Panc1 (cell line): ENCODE measurements around the gene MCF2L. TPM values are rescaled to one million over a fixed set of nuclear protein-coding genes. Genes with fewer than 3 reads are reported as not detected.

Experiments used
- ATAC-seq: fragments of 200-7000 bp; cut with Tn5 transposase; 2 replicates; pipeline ENCODE4 v1.9.1; 2020; ENCODE audit warnings: mild to moderate bottlenecking, moderate library complexity
- BruUV-seq: library from RNA; stranded (reverse); fragments of 400-500 nt; replicated peaks from 2 replicates; lab custom pipeline; 2021; lab: Mats Ljungman, UMichigan
- CTCF ChIA-PET: fragments of 300-600 bp; sonication (Branson Sonifier 250); formaldehyde crosslinking; loops from one replicate; lab custom pipeline; 2022; ENCODE audit warnings: antibody characterized with exemption; lab: Charles Lee
- POLR2A ChIA-PET: fragments of 300-600 bp; sonication (Branson Sonifier 250); formaldehyde crosslinking; loops from one replicate; lab custom pipeline; 2022; ENCODE audit warnings: antibody characterized with exemption; lab: Charles Lee
- DNase-seq: peaks from one replicate; pipeline ENCODE4 v3.0.0-alpha.2; 2010; ENCODE audit warnings: low read depth, low spot score
- H3K27ac ChIP-seq: 2 replicates; pipeline ENCODE4 v1.5.1; 2011; ENCODE audit warnings: mild to moderate bottlenecking, low read length, inconsistent platforms
- H3K27me3 ChIP-seq: fragments of 200-500 bp; sonication (Bioruptor generic); 2 replicates; pipeline ENCODE4 v1.6.0; 2014; ENCODE audit warnings: low read length, inconsistent platforms; ENCODE audit not compliant: control insufficient read depth, insufficient read depth
- H3K36me3 ChIP-seq: fragments of 200-500 bp; sonication (Bioruptor generic); 2 replicates; pipeline ENCODE4 v1.5.1; 2014; ENCODE audit warnings: inconsistent platforms, mild to moderate bottlenecking, low read length, moderate library complexity; ENCODE audit not compliant: control insufficient read depth, insufficient read depth
- H3K4me1 ChIP-seq: 2 replicates; pipeline ENCODE4 v1.5.1; 2011; ENCODE audit warnings: inconsistent platforms, mild to moderate bottlenecking, low read length, moderate library complexity; ENCODE audit not compliant: control insufficient read depth, insufficient read depth
- H3K4me3 ChIP-seq, 2 experiments: 2 replicates each; pipeline ENCODE4 v1.5.1; 2011 to 2012; ENCODE audit warnings: low read depth in 2 of 2, low read length in 2 of 2, mild to moderate bottlenecking in 2 of 2, inconsistent platforms in 1 of 2, moderate library complexity in 1 of 2
- H3K9me3 ChIP-seq: fragments of 200-500 bp; sonication (Bioruptor generic); 2 replicates; pipeline ENCODE4 v1.5.1; 2014; ENCODE audit warnings: low read depth, mild to moderate bottlenecking, inconsistent platforms, low read length, moderate library complexity; ENCODE audit not compliant: control insufficient read depth, insufficient read depth
- POLR2AphosphoS5 ChIP-seq: IDR thresholded peaks from 2 replicates; pipeline ENCODE4 v1.6.1; 2012; ENCODE audit warnings: mild to moderate bottlenecking, low read depth, low read length, moderate library complexity
- SIN3A ChIP-seq: IDR thresholded peaks from 2 replicates; pipeline ENCODE4 v1.6.1; 2012; ENCODE audit warnings: low read depth, mild to moderate bottlenecking, low read length, moderate library complexity, borderline replicate concordance; ENCODE audit not compliant: insufficient read depth
- TCF7L2 ChIP-seq: IDR thresholded peaks from 2 replicates; pipeline ENCODE4 v1.6.1; 2011; ENCODE audit warnings: mild to moderate bottlenecking, low read depth, low read length, inconsistent platforms
- in situ Hi-C: cut with HindIII; loops from 2 replicates; pipeline ENCODE4 v1.10.0; 2016; ENCODE audit warnings: low sequenced_read_pairs, low pct_unique_long_range_greater_than_20kb
- intact Hi-C: fragments of 100-400 bp; cut with micrococcal nuclease; formaldehyde crosslinking; loops from one replicate; pipeline ENCODE4 v1.10.0; 2022; ENCODE audit not compliant: unreplicated experiment
- total RNA-seq: library from RNA; stranded (reverse); gene quantifications from one replicate; pipeline ENCODE4 v1.2.1, GENCODE V29; 2021; ENCODE audit not compliant: unreplicated experiment
- TF ChIP-seq, protein P1 (sequence below), 2 experiments: IDR thresholded peaks; 2 replicates each; pipeline ENCODE4 v1.6.1; 2011 to 2012; ENCODE audit warnings: low read depth in 2 of 2, control low read depth in 1 of 2, low read length in 1 of 2, mild to moderate bottlenecking in 1 of 2, moderate library complexity in 1 of 2; ENCODE audit not compliant: insufficient read depth in 1 of 2
- TF ChIP-seq, protein P2 (sequence below): fragments of 450-650 bp; IDR thresholded peaks from 2 replicates; pipeline ENCODE4 v1.5.1; 2017; ENCODE audit warnings: mild to moderate bottlenecking

Gene MCF2L
- total RNA-seq, 1 experiment from 2014 or later, result 0.57 TPM

DNA sequence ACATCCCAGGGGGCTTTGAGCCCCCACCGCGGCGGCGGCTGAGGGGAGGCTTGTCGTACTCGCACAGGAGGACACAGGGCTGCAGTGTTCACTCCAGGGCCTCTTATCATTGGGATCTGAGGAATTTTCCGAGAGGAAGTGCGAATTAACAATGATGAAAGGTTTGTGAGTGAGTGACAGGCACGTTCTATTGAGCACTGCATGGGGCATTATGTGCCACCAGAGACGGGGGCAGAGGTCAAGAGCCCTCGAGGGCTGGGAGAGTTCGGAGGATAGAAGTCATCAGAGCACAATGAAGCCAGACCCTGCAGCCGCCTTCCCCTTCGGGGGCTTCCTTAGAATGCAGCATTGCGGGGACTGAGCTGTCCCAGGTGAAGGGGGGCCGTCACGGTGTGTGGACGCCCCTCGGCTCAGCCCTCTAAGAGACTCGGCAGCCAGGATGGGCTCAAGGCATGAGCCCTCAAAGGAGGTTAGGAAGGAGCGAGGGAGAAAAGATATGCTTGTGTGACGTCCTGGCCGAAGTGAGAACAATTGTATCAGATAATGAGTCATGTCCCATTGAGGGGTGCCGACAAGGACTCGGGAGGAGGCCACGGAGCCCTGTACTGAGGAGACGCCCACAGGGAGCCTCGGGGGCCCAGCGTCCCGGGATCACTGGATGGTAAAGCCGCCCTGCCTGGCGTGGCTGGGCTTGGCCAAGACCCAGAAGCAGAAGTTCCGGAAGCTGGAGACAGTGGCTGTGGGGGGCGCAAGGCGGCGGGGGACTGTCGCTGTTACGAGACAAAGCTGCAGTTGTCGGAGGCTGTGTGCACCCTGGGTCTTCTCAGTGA lies 53.9 kb downstream of the MCF2L start:
- ChIA-PET POLR2A (no interaction called here), CTCF (no interaction called here)
- Histone ChIP-seq H3K4me1 (no peaks in the 10 kb centered on the region), H3K27me3 (no peaks in the 10 kb centered on the region), H3K4me3 (no peak overlapping the region), H3K9me3 (no peaks in the 10 kb centered on the region), H3K36me3 (no peaks in the 10 kb centered on the region), H3K27ac (no peak overlapping the region)
- ATAC-seq (no peak), DNase-seq (no peak)
- no peak for TF ChIP-seq POLR2AphosphoS5
- no peak for TF ChIP-seq SIN3A
- TF ChIP-seq, protein P1, sequence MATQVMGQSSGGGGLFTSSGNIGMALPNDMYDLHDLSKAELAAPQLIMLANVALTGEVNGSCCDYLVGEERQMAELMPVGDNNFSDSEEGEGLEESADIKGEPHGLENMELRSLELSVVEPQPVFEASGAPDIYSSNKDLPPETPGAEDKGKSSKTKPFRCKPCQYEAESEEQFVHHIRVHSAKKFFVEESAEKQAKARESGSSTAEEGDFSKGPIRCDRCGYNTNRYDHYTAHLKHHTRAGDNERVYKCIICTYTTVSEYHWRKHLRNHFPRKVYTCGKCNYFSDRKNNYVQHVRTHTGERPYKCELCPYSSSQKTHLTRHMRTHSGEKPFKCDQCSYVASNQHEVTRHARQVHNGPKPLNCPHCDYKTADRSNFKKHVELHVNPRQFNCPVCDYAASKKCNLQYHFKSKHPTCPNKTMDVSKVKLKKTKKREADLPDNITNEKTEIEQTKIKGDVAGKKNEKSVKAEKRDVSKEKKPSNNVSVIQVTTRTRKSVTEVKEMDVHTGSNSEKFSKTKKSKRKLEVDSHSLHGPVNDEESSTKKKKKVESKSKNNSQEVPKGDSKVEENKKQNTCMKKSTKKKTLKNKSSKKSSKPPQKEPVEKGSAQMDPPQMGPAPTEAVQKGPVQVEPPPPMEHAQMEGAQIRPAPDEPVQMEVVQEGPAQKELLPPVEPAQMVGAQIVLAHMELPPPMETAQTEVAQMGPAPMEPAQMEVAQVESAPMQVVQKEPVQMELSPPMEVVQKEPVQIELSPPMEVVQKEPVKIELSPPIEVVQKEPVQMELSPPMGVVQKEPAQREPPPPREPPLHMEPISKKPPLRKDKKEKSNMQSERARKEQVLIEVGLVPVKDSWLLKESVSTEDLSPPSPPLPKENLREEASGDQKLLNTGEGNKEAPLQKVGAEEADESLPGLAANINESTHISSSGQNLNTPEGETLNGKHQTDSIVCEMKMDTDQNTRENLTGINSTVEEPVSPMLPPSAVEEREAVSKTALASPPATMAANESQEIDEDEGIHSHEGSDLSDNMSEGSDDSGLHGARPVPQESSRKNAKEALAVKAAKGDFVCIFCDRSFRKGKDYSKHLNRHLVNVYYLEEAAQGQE (IDR thresholded peaks at IDR 0.05; ENCODE audit: insufficient read depth in 1 of 2, low read depth in 2 of 2, low read length in 1 of 2), result no peak
- TF ChIP-seq TCF7L2, result no peak
- TF ChIP-seq, protein P2, sequence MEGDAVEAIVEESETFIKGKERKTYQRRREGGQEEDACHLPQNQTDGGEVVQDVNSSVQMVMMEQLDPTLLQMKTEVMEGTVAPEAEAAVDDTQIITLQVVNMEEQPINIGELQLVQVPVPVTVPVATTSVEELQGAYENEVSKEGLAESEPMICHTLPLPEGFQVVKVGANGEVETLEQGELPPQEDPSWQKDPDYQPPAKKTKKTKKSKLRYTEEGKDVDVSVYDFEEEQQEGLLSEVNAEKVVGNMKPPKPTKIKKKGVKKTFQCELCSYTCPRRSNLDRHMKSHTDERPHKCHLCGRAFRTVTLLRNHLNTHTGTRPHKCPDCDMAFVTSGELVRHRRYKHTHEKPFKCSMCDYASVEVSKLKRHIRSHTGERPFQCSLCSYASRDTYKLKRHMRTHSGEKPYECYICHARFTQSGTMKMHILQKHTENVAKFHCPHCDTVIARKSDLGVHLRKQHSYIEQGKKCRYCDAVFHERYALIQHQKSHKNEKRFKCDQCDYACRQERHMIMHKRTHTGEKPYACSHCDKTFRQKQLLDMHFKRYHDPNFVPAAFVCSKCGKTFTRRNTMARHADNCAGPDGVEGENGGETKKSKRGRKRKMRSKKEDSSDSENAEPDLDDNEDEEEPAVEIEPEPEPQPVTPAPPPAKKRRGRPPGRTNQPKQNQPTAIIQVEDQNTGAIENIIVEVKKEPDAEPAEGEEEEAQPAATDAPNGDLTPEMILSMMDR, result no peak
- intact Hi-C loops (no loop called here), in situ Hi-C loops (no loop called here)
- BruUV-seq, result no TSS peak

DNA sequence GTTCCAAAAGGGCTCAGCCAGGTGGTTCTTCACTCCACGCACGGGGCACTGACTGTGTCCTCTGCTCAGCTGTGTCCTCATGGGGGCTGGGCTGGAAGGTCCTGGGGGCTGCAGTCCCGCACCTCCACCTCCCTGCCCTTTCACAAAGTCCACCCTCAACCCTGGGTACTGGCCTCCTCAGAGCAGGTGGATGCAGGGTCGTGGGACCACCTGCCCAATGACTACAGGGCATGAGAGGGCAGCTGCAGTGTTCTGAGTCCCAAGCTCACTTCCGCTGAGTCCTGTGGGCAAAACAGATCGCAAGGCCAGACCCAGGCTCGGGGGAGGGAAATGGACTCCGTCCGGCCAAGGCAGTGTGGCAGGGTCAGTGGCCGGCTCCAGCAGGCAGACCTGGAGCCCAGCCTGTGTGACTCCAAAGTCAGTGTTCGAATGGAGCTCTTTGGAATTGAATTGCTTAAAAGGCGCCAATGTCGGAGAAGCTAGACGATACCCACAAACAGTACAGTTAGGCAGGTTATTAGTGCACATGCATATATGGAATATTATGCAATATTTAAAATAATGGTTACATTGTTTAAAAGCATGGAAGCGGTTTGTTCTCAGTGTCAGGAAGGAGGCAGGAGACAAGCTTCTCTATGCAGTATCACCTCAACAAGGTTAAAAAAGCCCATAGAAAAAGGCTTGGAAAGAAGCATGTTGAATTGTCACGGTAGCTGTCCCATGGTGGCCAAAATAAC lies 54.8 kb downstream of the MCF2L start:
- ATAC-seq (0 out of 2 replicates have a peak, but pooled peaks have one; percentile 32), DNase-seq (no peak)
- CTCF ChIA-PET, result no interaction called here
- BruUV-seq, result no TSS peak
- Histone ChIP-seq H3K27me3 (no peaks in the 10 kb centered on the region), H3K4me3 (no peak overlapping the region), H3K27ac (no peak overlapping the region), H3K9me3 (no peaks in the 10 kb centered on the region), H3K4me1 (no peaks in the 10 kb centered on the region), H3K36me3 (no peaks in the 10 kb centered on the region)
- no peak for TF ChIP-seq SIN3A
- no peak for TF ChIP-seq TCF7L2
- TF ChIP-seq, protein P1 (IDR thresholded peaks at IDR 0.05; ENCODE audit: insufficient read depth in 1 of 2, low read depth in 2 of 2, low read length in 1 of 2), result no peak
- TF ChIP-seq, protein P2, result no peak
- no peak for TF ChIP-seq POLR2AphosphoS5
- intact Hi-C loops, result no loop called here
- POLR2A ChIA-PET, result no interaction called here
- in situ Hi-C loops, result no loop called here
